ENCODE results near the gene SH3PXD2A.

Gene SH3PXD2A

DNA sequence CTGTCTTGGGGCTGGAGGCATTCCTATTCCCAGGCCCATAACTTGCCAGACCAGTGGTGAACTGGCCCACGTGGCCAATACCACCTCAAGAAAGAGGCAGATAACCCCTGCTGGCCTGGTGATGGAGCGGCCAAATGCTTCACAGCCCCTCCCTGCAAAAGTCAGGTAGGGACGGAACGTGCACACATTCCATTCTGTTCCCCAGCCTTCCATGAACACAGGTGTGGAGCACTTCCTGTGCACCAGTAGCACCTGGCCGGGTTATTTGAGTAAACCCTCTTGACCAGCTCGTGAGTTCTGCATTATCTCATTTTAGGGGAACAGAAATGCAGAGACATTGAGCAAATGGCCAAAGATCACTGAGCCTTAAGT lies 134.4 kb downstream of the SH3PXD2A start:
- no peak for DNase-seq (ENCODE audit: low read depth)

DNA sequence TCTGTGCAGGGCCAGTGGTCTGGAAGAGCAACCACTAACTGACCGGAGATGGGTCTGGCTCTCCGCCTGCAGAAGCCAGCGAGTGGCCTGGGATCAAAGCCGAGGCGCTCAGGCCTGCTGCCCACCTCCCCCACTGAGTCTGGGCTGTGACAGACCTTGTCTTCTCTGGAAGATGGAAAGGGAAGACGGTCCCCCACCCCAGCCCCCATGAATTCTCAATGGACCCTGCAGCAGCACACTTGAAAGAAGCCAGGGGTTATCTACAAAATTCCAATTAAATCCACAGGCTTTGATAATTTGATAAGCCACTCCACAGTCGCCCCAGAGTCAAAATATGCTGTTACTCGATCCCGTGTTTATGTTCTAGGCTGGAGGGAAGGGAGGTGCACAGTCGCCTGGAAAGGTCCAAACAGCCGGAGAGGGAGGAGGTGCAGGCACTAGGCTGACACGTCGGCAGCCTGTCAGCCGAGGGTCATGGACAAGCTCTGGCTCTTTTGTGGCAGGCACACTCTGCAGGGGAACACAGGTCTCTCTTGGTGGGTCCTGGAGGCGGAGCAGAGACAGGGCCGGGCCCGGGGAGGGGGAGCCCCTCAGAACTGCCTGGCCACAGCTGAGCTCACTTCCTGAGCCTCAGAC lies 134.9 kb downstream of the SH3PXD2A start:
- no peak for DNase-seq (ENCODE audit: low read depth)

DNA sequence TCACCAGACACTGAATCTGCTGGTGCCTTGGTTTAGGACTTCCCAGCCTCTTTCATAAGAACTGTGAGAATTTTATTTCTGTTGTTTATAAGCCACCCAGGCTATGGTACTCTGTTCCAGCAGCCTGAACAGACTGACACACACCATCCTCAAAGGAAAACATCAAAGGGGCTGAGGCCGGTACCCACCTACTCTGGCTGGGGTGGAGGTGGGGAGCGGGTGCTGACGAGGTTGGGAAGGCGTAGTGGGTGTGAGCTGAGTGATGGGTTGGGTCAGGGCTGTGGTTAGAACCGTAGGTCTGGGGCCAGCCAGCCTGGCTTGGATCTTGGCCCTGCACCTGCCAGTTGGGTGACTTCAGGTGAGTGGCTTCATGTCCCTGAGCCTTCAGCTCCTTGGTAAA lies 136.3 kb downstream of the SH3PXD2A start:
- DNase-seq (ENCODE audit: low read depth) = no peak

DNA sequence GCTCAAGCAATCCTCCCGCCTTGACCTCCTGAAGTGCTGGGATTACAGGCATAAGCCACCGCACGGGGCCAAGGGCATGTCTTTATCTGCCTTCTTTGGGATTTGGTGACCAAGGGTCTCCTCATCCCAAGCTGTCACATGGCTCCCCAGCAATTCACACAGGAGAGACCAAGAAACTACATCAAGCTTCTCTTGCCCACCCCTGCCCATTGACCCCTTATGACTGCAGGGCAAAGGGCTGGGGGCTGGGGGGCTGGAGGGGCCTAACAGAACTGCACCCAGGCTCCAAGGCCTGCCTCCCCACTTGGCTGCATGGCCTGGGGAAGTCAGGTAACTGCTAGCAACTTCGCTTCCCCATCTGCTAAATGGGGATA lies 137.1 kb downstream of the SH3PXD2A start:
- no peak for DNase-seq (ENCODE audit: low read depth)

DNA sequence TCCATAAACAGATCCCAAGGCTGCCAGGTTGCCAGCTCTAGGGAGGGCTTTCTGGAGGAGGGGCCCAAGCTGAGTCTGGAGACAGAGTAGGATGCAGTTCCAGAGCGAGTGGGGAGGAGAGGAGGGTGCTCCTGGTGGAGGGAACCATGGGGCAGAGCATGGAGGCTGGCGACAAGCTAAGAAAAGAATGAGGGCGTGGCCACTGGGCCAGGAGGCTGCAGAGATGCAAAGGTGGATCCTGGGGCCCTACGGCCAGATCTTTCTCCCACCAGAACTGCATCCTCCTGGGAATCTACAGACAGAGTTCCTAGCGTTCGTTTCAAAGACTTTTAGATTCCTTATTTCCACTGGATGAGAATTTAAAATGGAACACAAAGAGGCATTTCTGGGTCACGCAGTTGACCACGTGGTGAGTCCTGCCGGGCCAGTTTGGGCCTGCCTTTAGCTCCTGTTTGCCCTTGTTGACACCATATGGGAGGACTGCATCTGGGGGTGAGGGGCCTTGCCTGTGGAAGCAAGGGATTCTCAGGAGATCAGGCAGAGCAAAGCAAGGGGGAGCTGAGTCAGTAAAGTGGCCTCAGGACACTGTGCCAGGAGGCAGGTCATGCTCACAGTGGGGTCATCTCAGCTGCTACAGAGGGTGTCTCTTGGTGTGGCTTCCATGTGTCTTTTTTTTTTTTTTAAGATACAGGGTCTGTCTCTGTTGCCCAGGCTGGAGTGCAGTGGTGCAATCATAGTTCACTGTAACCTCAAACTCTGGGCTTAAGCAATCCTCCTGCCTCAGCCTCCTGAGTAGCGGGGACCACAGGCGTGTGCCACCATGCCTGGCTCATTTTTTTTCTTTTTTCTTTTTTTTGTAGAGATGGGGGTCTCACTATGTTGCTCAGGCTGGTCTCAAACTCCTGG lies 137.8 kb downstream of the SH3PXD2A start:
- DNase-seq (ENCODE audit: low read depth) = no peak

DNA sequence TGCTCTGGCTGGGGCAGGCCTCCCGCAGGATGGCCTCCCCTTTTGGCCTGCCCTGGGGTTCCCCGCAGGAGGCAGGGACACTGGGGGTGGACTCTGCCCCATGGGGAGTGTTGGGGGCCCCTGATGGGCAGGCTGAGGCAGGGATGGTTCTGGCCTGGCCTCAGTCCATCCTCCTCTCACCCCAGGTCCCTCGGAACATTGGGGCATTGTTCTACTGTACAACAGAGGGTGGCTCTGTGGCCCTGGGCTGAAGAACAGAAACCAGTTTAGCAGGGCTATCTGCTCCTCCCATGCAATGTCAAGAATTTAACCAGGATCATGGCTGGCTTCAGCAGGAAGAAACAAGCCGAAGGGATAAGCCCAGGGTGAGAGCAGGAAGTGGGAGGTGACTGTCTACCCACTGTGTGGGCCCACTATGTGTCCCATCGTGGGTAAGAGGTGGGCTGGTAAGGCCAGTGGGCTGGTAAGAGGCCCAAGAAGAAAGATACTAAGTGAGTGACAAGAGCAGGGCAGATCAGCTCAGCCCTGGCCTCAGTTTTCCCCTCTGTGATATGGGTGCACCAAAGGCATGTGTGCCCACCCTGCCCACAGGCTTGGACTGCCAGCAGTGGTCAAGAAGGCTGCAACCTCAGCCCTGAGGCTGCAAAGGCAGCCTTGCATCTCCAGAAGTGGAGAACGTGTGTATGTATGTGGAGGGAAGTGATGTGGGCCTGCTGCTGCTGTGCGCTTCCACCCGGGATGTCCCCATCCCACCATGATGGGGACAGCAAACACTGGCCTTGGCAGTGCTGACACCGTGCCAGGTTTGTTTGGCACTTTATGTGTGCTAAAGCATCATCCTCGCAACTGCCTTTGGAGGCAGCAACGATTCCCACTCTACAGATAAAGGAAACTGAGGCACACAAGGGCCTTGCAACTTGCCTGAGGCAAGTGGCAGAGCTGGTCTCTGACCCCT lies 138.9 kb downstream of the SH3PXD2A start:
- DNase-seq (ENCODE audit: low read depth) = no peak

DNA sequence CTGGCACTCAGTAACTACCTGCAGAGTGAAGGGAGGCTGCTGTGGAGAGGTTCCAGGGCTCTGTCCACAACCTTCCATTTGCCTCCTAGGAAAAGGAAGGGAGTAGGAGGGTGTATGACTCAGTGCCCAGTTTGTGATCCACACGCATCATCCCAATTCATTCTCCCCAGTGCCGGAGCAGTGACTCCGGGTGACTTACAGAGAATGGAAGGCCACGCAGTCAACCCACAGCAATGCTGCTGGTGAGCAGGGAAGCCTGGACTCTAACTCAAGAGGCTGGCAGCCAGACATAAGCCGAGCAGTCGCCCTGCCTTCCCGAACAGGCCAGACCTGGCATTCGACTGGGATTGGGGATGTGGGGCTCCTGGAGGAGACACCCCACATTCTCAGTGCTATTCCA lies 139.9 kb downstream of the SH3PXD2A start:
- DNase-seq (ENCODE audit: low read depth) = no peak

DNA sequence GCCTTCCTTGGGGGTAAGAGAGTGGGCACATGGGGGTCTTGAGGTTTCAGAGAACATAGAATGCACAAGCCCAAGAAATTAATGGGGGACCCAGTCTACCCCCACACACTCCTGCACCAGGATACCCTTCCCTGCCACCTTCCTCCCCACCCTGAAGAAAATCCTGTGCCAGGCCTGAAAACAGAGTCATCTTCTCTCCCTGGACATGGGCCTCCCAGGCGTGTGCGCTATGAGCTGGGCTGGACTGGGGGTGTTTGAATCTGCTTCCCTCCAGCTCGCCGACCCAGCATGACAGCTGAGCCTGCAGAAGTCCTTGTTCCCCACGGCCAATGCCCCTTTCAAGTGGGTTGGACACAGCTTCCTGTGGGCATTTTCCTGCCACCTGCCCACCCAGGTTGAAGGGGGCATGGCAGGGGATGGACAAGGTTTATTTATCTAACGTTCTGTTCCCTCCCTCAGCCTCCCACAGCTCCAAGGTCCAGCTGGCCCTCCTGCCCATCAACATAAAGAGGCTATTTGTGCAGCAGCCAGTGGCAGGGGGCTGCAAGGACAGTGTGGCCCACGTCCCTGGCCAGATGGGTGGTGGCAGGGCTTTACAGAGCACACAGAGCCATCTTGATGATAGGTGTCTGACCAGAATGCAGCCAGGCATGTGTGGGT lies 141.0 kb downstream of the SH3PXD2A start:
- DNase-seq (ENCODE audit: low read depth) = no peak

DNA sequence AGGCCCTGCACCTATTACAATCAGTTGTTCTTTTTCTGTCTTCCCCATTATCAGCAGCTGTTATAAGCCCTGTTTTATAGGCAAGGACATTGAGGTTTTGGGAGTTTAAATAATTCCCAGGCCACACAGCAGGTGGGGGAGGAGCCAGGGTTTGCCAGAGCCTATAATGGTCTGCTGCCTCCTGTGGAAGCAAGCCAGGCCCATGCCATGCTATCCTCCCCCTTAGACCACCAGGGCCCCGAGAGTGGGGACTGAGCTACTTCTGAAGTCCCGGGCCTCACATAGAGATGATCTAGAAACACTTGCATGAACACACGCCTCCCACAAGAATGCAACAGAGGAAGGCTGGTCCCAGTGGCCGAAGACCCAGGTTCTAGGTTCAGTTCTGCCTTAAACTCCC lies 141.7 kb downstream of the SH3PXD2A start:
- no peak for DNase-seq (ENCODE audit: low read depth)

DNA sequence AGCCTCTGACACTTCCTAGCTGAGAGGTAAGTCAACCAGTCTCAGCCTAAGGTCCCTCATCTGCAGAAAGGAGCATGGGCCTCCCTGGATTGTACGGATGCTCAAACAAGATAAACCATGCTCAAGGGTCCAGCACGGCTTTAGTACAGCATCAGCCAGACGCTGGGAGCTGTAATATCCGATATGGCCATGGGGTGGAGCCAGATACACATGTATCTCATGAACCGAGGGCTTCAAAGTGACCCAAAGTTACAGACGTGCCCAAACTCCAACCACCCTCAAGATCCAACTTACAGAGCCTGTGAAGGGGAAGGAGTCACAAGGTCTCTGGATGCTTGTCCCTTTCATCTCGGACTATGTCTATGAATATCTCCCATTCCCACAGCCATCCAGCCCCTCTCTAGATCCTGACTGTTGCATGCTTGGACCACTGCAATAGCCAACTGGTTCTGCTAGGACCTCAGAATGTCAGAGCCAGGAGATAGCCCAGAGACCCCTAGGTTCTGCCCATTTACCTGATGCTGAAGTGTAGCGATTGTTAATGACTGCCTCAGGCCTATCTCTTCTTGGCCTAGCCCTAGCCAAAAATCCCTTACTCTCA lies 142.4 kb downstream of the SH3PXD2A start:
- DNase-seq (ENCODE audit: low read depth) = peak; percentile 73

DNA sequence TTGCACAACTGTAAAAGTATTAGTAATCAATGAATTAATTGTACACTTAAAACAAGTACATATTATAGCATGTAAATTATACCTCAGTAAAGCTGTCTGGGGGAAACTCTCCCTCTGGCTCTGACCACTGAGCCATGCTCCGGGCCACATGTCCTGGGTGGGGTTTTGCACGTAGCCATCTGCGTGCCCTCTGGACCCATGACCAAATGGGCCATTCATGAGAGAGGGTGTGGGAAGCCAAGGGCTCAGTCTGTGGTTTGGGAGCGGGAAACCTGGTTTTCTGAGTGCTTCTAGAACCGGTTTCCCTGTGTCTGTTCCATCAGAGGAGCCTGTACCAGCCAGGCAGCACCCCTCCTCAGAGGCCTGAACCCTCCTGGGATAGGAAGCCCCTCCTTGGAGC lies 143.2 kb downstream of the SH3PXD2A start:
- DNase-seq (ENCODE audit: low read depth) = no peak

DNA sequence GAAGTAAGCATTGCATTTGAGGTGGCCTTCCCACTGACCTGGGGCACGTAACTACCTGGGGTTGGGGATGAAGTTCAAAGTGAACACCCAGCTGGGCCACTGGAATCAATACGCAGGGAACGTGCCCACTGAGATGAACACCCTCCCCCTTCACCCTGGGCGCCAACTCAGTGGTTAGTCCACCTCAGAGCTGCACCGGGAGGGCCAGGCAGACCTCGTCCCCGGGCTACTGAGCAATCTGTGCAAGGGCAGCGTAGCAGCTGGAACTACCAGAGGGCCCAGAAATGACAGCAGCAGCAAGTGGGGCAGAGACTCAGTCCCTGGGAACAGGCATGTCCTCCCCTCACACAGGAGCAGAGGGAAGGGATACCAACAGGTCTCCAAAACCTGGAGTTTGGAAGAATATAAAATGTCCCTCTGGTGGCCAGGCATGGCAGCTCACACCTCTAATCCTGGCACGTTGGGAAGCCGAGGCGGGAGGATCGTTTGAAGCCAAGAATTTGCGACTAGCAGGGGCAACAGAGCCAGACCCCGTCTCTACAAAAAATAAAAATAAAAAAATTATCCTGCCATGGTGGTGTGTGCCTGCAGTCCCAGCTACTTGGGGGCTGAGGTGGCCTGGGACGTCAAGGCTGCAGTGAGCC lies 143.9 kb downstream of the SH3PXD2A start:
- DNase-seq (ENCODE audit: low read depth) = no peak

DNA sequence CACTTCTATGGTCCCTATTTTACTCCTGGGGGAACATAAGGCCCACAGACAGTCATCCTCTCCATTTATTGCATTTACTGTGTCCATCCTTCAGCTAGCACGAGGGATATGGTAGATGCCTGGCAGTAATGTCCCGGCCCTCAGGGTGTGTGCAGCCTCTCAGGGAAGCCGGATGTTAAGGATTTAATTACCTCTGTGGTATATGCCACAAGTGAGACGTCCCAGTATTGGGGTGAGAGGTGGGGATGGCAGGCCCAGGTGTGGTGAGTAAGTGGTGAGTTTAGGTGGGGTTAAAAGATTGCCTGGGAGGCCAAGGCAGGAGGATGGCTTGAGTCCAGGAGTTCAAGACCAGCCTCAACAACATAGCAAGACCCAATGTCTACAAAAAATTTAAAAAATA lies 144.9 kb downstream of the SH3PXD2A start:
- no peak for DNase-seq (ENCODE audit: low read depth)

DNA sequence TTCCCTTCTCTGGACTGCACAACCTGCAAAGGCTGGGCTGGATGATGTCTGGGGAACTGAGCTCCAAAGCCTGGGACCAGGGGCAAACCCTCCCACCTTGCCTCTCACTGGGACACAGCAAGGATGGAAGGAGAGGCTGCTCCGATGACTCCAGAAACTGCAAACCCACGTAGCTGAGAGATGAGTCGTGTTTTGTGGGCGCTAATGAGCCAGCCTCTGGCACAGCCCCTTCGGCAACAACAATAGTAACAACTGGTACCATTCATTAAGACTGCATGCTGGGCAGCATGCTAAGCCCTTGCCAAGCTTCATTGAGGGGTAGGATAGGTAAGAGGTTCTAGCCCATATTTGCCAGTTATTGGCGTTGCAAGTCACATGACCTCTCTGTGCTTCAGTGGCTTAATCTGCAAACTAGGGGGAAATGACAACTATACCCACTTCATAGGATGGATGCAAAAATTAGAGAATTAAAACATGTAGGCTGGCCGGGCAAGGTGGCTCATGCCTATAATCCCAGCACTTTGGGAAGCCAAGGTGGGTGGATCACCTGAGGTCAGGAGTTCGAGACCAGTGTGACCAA lies 145.9 kb downstream of the SH3PXD2A start:
- DNase-seq (ENCODE audit: low read depth) = no peak

DNA sequence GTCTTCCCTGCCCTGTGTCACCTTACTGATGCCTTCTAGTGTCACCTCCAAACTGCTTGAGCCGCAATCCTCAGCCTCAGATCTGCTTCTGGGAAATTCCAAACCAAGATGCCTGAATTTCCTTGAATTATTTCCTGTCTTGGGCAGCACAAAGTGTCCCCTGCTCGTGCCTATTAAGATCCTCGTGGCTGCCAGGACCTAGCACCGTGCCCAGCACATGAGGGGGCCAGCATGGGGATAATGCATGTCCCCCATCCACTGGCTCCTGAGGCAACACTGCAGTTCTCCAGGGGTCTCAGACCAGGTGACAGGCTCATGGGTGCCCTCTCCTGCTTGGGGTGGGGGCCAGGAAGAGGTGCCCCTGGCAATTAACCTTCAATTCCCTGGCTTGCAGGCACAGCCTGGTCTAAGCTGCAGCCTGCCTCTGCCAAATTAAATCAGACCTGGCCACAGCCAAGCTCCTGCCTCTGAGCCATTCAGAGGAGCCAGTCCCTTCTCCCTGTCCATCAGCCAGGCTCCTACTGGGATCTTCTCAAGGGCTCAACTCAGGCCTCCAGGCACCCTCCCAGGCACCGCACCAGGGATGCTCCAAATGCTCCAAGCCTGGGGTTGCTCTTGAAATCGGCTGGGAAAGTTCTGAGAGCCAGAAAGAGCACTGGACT lies 146.6 kb downstream of the SH3PXD2A start:
- no peak for DNase-seq (ENCODE audit: low read depth)

DNA sequence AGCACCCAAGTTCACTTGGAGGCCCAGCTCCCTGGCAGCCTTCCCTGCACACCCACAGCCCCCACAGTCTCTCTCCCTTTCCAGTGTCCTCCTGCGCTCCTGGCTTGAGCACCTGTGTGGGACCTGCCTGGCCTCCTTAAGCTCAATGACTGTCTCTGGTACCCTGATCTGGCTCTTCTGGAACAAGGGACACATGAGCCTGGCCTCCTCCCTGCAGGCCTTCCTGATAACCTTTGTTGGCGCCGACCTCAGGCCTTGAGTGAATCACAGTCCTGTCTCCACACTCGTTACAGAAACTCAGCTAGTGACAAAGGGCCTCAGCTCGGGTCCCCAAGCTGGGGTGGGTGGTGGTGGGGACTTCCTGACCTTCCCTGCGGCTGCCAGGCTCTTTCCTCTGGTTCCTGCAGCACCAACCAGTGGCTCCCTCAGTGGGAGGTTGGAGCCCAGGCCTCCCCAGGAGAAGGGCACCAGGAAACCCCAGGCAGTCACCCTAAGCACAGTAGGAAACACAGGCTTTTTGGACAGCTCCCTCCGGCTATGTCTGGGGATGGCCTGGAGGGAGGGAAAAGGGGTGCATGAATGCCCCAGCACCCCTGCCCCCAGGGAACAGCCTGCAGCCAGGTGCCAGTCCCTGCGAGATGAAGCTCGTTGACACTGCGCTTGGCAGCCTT lies 147.3 kb downstream of the SH3PXD2A start:
- no peak for DNase-seq (ENCODE audit: low read depth)

DNA sequence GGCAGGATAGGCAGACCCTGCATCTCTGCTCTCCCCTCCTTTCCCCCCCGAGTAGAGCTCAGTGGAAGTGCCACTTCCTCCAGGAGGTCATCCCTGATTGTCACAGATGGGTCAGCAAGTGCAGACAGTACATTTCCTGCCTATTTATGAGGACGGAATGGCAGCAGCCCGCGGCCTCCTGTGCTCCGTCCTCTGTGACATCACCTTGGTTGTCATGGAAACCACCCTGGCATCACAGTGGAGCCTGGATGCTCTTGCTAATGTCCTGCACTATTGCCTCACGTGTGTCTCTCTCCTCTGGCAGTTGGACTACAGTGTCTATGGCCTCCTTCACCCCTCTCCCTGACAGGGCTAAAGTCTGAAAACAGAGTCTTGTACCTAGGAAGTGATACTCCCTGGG lies 148.6 kb downstream of the SH3PXD2A start:
- no peak for DNase-seq (ENCODE audit: low read depth)

DNA sequence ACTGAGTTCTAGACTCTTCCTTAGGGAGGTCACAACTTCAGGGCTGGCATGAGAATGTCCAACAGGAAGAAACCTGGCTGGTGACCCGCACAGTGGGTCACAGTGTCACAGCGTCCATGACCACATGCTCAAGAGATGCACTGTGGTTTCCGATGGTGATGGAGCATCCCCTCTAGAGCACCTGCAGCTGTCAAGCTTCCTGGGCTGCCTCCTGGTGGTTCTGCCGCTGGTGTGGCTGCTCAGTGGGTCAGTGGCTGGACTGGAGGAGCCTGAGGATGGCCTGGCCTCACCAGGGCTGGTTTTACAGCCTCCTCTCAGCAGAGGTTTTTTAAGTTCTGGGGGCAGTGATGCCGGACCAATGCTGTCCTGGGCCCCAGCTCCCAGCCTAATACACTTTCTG lies 149.3 kb downstream of the SH3PXD2A start:
- DNase-seq (ENCODE audit: low read depth) = no peak
